Measurements from ENCODE around the gene ZNF423. TPM values are rescaled to one million over a fixed set of nuclear protein-coding genes. Genes with fewer than 3 reads are reported as not detected.

The ZNF423 gene
- total and polyA plus RNA-seq, 7 donors, result 2.3 to 30.7 (median 14.4) TPM

- no peaks in the 10 kb centered on the region for H3K9me3 ChIP-seq
- intact Hi-C loops (cut with DNase I), result no loop called here
- 63 to 76% (median 71%) methylated on average over 26 of the region's 26 CpGs for WGBS, 3 donors
- no peaks in the 10 kb centered on the region for H3K27me3 ChIP-seq (ENCODE audit: insufficient read depth in 3 of 3, low read length in 2 of 3)
- peak overlapping the region; percentile 22 for H3K4me3 ChIP-seq
- DNase-seq (no peak), ATAC-seq (no peak)
- no peaks in the 10 kb centered on the region for H3K36me3 ChIP-seq (ENCODE audit: insufficient read depth in 1 of 2, low read depth in 1 of 2)
- H3K27ac ChIP-seq, result no peak overlapping the region
- H3K4me1 ChIP-seq, result peaks cover 22% of the 10 kb centered on the region
- TF ChIP-seq CTCF (IDR thresholded peaks at IDR 0.05), result no peak
Observed at GRCh38 chr16:49698453-49698815, 157.5 kb downstream of the ZNF423 start.

- no peak for TF ChIP-seq CTCF (IDR thresholded peaks at IDR 0.05)
- intact Hi-C loops (cut with DNase I), result no loop called here
- Histone ChIP-seq H3K9me3 (no peaks in the 10 kb centered on the region), H3K27ac (no peak overlapping the region), H3K4me1 (peaks cover 17% of the 10 kb centered on the region), H3K4me3 (no peak overlapping the region), H3K36me3 (ENCODE audit: insufficient read depth in 1 of 2, low read depth in 1 of 2) (no peaks in the 10 kb centered on the region), H3K27me3 (ENCODE audit: insufficient read depth in 3 of 3, low read length in 2 of 3) (no peaks in the 10 kb centered on the region)
- WGBS, 3 donors, result 89 to 94% (median 90%) methylated on average over 28 of the region's 28 CpGs
- DNase-seq (no peak), ATAC-seq (no peak)
Observed at GRCh38 chr16:49697631-49698452, 158.1 kb downstream of the ZNF423 start.

- no peaks in the 10 kb centered on the region for H3K36me3 ChIP-seq (ENCODE audit: insufficient read depth in 1 of 2, low read depth in 1 of 2)
- no peaks in the 10 kb centered on the region for H3K27me3 ChIP-seq (ENCODE audit: insufficient read depth in 3 of 3, low read length in 2 of 3)
- intact Hi-C loops (cut with DNase I), result no loop called here
- TF ChIP-seq CTCF (IDR thresholded peaks at IDR 0.05), result no peak
- H3K9me3 ChIP-seq, result no peaks in the 10 kb centered on the region
- ATAC-seq (no peak), DNase-seq (no peak)
- no peak overlapping the region for H3K27ac ChIP-seq
- WGBS, 3 donors, result 89 to 92% (median 89%) methylated on average over 14 of the region's 14 CpGs
- H3K4me1 ChIP-seq, result peaks cover 16% of the 10 kb centered on the region
- no peak overlapping the region for H3K4me3 ChIP-seq
Observed at GRCh38 chr16:49696414-49697101, 159.4 kb downstream of the ZNF423 start.

- no peak for TF ChIP-seq CTCF (IDR thresholded peaks at IDR 0.05)
- H3K27me3 ChIP-seq (ENCODE audit: insufficient read depth in 3 of 3, low read length in 2 of 3), result no peaks in the 10 kb centered on the region
- DNase-seq (no peak), ATAC-seq (no peak)
- intact Hi-C loops (cut with DNase I), result no loop called here
- no peaks in the 10 kb centered on the region for H3K9me3 ChIP-seq
- H3K36me3 ChIP-seq (ENCODE audit: insufficient read depth in 1 of 2, low read depth in 1 of 2), result no peaks in the 10 kb centered on the region
- H3K27ac ChIP-seq, result no peak overlapping the region
- WGBS, 3 donors, result 95 to 99% (median 96%) methylated on average over 5 of the region's 5 CpGs
- no peak overlapping the region for H3K4me3 ChIP-seq
- peaks cover 15% of the 10 kb centered on the region for H3K4me1 ChIP-seq
Observed at GRCh38 chr16:49695782-49696413, 160.0 kb downstream of the ZNF423 start.

Measured in psoas muscle (tissue), 8 donors.